NCI-H187 treated with DMSO at 0.1 percent for 48 hours (cell line): ENCODE measurements around the gene MDM4.
"Not testable (repeated sequence)": the region's sequence is repeated elsewhere in the genome, so short reads cannot be mapped to it uniquely, and the experiment has no call there.

Experiments used
- DNase-seq: peaks from one replicate; lab custom pipeline; 2025; lab: John Stamatoyannopoulos, UW

MDM4 gene

GRCh38 chr1:204514828-204515227 is 1.4 kb upstream of the MDM4 start:
- DNase-seq, result no peak

- not testable (repeated sequence) for DNase-seq
Measured at GRCh38 chr1:204517382-204517781, 1.2 kb downstream of the MDM4 start.

- DNase-seq, result peak; percentile 100
Measured at GRCh38 chr1:204520834-204521709, 4.9 kb downstream of the MDM4 start.

GRCh38 chr1:204521941-204522521 is 5.8 kb downstream of the MDM4 start:
- DNase-seq, result not testable (repeated sequence)

GRCh38 chr1:204523605-204524215 is 7.5 kb downstream of the MDM4 start:
- no peak for DNase-seq

GRCh38 chr1:204524986-204525385 is 8.8 kb downstream of the MDM4 start:
- no peak for DNase-seq

- no peak for DNase-seq
Measured at GRCh38 chr1:204528241-204528640, 12.0 kb downstream of the MDM4 start.

GRCh38 chr1:204528677-204529076 is 12.5 kb downstream of the MDM4 start:
- DNase-seq, result no peak

GRCh38 chr1:204529371-204529895 is 13.2 kb downstream of the MDM4 start:
- no peak for DNase-seq

GRCh38 chr1:204530932-204531331 is 14.7 kb downstream of the MDM4 start:
- no peak for DNase-seq

GRCh38 chr1:204532832-204533231 is 16.6 kb downstream of the MDM4 start:
- DNase-seq, result no peak

- DNase-seq, result no peak
Measured at GRCh38 chr1:204541626-204542025, 25.4 kb downstream of the MDM4 start.

GRCh38 chr1:204544321-204544720 is 28.1 kb downstream of the MDM4 start:
- no peak for DNase-seq

GRCh38 chr1:204545202-204545601 is 29.0 kb downstream of the MDM4 start:
- no peak for DNase-seq

- DNase-seq, result no peak
Measured at GRCh38 chr1:204545881-204546280, 29.7 kb downstream of the MDM4 start.

GRCh38 chr1:204548265-204548664 is 32.1 kb downstream of the MDM4 start:
- no peak for DNase-seq

GRCh38 chr1:204549313-204549712 is 33.1 kb downstream of the MDM4 start:
- DNase-seq, result no peak

GRCh38 chr1:204550926-204551325 is 34.7 kb downstream of the MDM4 start:
- no peak for DNase-seq

- DNase-seq, result no peak
Measured at GRCh38 chr1:204556458-204557052, 40.3 kb downstream of the MDM4 start.

GRCh38 chr1:204558467-204558866 is 42.3 kb downstream of the MDM4 start:
- DNase-seq, result no peak

- not testable (repeated sequence) for DNase-seq
Measured at GRCh38 chr1:204560002-204560401, 43.8 kb downstream of the MDM4 start.

GRCh38 chr1:204560590-204561150 is 44.5 kb downstream of the MDM4 start:
- no peak for DNase-seq
